SK-N-MC (cell line): ENCODE results near the gene RFC3.

ENCODE experiments used
- DNase-seq: peaks from one replicate; pipeline ENCODE4 v3.0.0-alpha.2; 2011; ENCODE audit warnings: low read depth, low spot score
- H3K27ac ChIP-seq: fragments of 200-600 bp; sonication (generic); 2 replicates; pipeline ENCODE4 v1.5.1; 2016; ENCODE audit warnings: mixed run types
- H3K36me3 ChIP-seq: fragments of 200-600 bp; sonication (generic); 2 replicates; pipeline ENCODE4 v1.6.1; 2017; ENCODE audit warnings: antibody characterized with exemption, low read length, mixed read lengths; ENCODE audit not compliant: insufficient read depth
- H3K4me3 ChIP-seq: fragments of 200-600 bp; sonication (generic); 2 replicates; pipeline ENCODE4 v1.5.1; 2016
- H3K9ac ChIP-seq: fragments of 200-600 bp; sonication (generic); 2 replicates; pipeline ENCODE4 v1.8.0; 2017; ENCODE audit warnings: mixed run types, mixed read lengths; ENCODE audit not compliant: insufficient read length
- H3K9me3 ChIP-seq: fragments of 200-600 bp; sonication (generic); 2 replicates; pipeline ENCODE4 v1.6.1; 2017; ENCODE audit warnings: low read depth, mild to moderate bottlenecking, antibody characterized with exemption, low read length, moderate library complexity, mixed read lengths
- EZH2 ChIP-seq: fragments of 200-600 bp; sonication (generic); IDR thresholded peaks from one replicate; pipeline ENCODE4 v1.6.1; 2017; ENCODE audit warnings: antibody characterized with exemption
- FOXP2 ChIP-seq: optimal IDR thresholded peaks from 2 replicates; pipeline ENCODE3; 2011; ENCODE audit warnings: mild to moderate bottlenecking, moderate library complexity; ENCODE audit not compliant: insufficient read depth; ENCODE audit errors: extremely low read length, control extremely low read depth
- POLR2AphosphoS5 ChIP-seq: IDR thresholded peaks from 2 replicates; pipeline ENCODE4 v1.6.1; 2012; ENCODE audit warnings: mild to moderate bottlenecking, low read depth, low read length, borderline replicate concordance

RFC3 gene

GRCh38 chr13:33884531-33885220 lies 66.7 kb downstream of the RFC3 start:
- no peak for DNase-seq
- H3K27ac ChIP-seq = no peak overlapping the region
- TF ChIP-seq EZH2 (no peak), FOXP2 (no peak), POLR2AphosphoS5 (no peak)

More at GRCh38 chr13:33884531-33885220, 66.7 kb downstream of the RFC3 start:
- Histone ChIP-seq H3K36me3 (no peaks in the 10 kb centered on the region; the same call in 1 of the 2 replicates), H3K4me3 (no peak overlapping the region), H3K9me3 (no peaks in the 10 kb centered on the region), H3K9ac (no peak overlapping the region)
